ENCODE measurements around the gene NEB. TPM values are rescaled to one million over a fixed set of nuclear protein-coding genes. Genes with fewer than 3 reads are reported as not detected.
A peak's percentile ranks its signal among the peaks of the same experiment; 100 is the strongest.
"Not testable (repeated sequence)": the region's sequence is repeated elsewhere in the genome, so short reads cannot be mapped to it uniquely, and the experiment has no call there.

NEB gene
- total RNA-seq, 2 experiments from 2014 or later = 0.43 to 1.2 TPM

DNA sequence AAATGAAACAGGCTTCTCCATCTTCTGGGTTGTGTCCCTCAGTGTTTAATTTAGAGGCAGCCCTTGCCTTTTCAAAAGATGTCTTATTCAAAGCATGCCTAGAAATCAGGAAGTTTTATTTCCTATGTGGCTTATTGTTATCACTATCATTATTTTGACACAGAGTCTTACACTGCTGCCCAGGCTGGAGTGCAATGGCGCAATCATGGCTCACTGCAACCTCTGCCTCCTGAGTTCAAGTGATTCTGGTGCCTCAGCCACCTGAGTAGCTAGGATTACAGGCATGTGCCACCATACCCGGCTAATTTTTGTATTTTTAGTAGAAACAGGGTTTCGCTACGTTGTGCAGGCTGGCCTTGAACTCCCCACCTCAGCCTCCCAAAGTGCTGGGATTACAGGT is 87.8 kb downstream of the NEB start:
- H3K4me1 Mint-ChIP-seq; DNase-seq; H3K36me3 Mint-ChIP-seq; H3K27ac Mint-ChIP-seq; ATAC-seq (ENCODE audit: low read depth); H3K9me3 Mint-ChIP-seq; H3K27me3 Mint-ChIP-seq; POLR2A ChIA-PET; H3K4me3 Mint-ChIP-seq: not testable (repeated sequence)

DNA sequence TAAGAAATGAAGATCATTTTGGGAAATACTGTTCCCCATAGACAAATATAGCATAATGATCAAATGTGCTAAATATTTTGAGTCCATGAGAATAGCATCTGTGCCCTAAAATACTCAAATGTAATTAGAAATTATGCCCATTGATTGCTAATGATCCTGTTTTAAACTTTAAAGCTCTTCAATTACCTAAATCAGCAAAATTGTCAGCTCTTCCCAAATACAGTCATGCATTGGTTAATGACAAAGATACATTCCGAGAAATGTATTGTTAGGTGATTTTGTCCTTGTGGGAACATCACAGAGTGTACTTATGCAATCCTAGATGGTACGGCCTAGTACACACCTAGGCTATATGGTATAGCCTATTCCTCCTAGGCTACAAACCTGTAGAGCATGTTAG is 89.7 kb downstream of the NEB start:
- H3K36me3 Mint-ChIP-seq = peaks cover 4% of the 10 kb centered on the region
- H3K9me3 Mint-ChIP-seq = peaks cover 4% of the 10 kb centered on the region

DNA sequence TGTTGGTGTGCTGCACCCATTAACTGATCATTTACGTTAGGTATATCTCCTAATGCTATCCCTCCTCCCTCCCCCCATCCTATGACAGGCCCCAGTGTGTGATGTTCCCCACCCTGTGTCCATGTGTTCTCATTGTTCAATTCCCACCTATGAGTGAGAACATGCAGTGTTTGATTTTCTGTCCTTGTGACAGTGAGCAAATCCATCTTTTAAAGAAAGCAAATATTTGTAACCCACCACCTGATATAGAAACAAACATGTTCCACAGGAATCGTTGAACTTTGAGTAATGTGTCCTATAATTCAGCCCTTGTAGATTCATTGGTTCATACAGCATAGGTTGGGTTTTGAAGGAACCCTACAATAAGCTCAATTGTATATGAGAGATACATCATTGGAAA is 92.4 kb downstream of the NEB start:
- H3K36me3 Mint-ChIP-seq; POLR2A ChIA-PET; H3K27ac Mint-ChIP-seq; H3K4me3 Mint-ChIP-seq; ATAC-seq (ENCODE audit: low read depth); DNase-seq; H3K9me3 Mint-ChIP-seq; H3K27me3 Mint-ChIP-seq: not testable (repeated sequence)
- peaks cover 20% of the 10 kb centered on the region for H3K4me1 Mint-ChIP-seq

More for the DNA sequence above, 89.7 kb downstream of the NEB start:
- Mint-ChIP-seq H3K4me3 (no peak overlapping the region), H3K27me3 (no peaks in the 10 kb centered on the region), H3K27ac (no peak overlapping the region), H3K4me1 (no peaks in the 10 kb centered on the region)
- no peak for DNase-seq
- POLR2A ChIA-PET = no interaction called here
- no peak for ATAC-seq (ENCODE audit: low read depth)

DNA sequence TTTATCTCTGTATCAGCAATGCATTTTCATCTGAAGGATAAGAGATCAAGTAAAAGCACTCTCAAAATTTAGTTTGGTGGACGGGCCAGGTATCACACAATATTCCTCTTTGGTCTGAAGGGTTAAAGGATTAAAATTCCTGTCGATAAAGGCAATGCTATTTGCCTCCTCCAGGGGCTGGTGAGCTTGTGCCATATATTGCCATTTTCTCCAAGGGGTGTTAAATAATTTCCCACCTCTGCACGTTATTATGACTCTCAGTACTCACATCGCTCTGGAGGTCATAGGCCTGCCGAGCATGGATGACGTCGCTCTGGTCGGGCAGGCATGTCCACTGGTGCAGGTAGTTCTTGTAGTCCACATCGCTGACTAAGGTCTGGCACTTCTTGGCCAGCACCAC is 94.2 kb downstream of the NEB start:
- Mint-ChIP-seq H3K9me3 (peaks cover 3% of the 10 kb centered on the region), H3K27ac (no peak overlapping the region), H3K4me3 (no peak overlapping the region), H3K36me3 (peaks cover 5% of the 10 kb centered on the region), H3K4me1 (peaks cover 26% of the 10 kb centered on the region), H3K27me3 (no peaks in the 10 kb centered on the region)
- no peak for ATAC-seq (ENCODE audit: low read depth)
- no peak for DNase-seq
- POLR2A ChIA-PET = no interaction called here

DNA sequence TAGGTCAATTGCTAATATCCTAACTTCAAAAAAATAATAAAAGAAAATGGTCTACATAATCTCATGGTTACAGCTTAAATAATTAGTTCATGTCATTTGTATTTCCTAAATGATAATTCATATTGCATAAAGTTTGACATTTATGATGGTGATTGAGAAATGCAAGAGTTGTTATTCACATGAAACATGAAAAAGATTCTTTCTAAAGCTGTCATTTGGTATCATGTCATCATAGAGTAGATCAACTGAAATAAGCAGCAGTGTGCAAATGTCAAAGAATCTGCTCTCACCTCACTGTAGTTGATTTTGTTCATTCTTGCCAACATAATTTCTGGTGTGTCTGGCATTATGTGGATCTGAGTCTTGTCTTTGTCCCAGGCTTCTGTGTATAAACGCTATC is 95.3 kb downstream of the NEB start:
- H3K9me3 Mint-ChIP-seq = peaks cover 6% of the 10 kb centered on the region
- H3K4me1 Mint-ChIP-seq = peaks cover 26% of the 10 kb centered on the region
- POLR2A ChIA-PET = interaction anchor here (1.5 kb wide), 1 partner anchor 21 kb away, joined by 3 read pairs; no protein-coding TSS in a partner anchor
- H3K27me3 Mint-ChIP-seq = no peaks in the 10 kb centered on the region
- no peak overlapping the region for H3K4me3 Mint-ChIP-seq
- ATAC-seq (ENCODE audit: low read depth) = no peak
- H3K36me3 Mint-ChIP-seq = peaks cover 5% of the 10 kb centered on the region
- DNase-seq = no peak
- no peak overlapping the region for H3K27ac Mint-ChIP-seq

DNA sequence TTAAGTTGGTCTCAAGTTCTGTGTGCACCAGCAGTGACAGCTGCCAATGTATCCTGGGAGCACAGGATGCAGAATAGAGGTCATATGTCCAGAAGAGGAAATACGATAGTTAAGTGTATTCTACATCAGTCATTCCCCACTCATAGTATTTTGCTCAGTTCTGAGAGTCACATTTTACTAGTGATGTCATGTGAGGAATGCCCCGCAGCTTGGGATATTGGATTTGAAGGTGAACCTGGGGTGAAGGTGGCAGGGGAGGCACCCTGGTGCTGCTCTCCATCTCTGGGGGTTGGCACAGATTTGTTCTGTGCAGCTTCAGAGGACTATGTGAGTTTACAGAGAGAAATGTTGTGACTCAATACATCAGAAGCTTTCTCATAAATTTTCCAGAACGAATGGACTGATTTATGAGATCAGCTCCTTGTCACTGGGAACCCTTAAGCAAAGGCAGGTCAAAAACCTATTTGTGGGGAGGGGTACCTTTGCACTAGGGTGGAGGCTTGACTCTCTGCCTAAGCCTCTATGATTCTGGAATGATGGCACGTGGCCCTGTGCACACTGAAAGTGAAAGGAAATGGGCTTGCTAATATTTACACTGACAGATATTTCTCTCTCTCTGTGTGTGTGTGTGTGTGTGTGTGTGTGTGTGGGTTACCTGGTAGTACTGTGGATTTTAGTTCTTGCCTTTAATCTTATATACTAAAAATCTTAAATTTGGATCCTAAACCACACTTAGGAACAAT is 95.9 kb downstream of the NEB start:
- H3K4me1 Mint-ChIP-seq = peaks cover 26% of the 10 kb centered on the region

DNA sequence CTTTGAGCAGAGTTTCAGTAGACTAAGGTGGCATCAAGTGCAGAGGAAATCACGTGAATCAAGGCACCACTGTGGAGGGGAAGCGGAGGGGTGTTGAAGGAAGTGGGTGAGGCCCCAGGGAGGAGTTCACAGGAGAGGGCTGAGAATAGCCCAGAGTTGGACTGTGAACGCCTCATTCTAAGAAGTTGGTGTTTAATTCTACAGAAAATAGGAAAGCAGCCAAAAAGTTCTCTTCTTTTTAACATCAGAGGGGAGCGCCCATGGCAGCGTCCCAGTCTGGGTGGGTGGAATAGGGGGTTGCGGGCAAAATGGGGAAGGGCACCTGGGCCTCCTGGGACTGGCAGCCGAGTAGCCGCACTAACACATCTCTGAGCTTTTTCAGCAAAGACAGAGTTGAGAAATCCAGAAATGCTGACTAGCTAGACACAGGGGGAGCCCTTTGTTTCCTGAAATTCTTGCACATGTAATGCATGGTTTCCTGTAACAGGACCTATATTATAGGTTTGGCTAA is 97.0 kb downstream of the NEB start:
- H3K27me3 Mint-ChIP-seq = no peaks in the 10 kb centered on the region
- POLR2A ChIA-PET = interaction anchor here (1.0 to 1.5 kb wide), 2 partner anchors 191 to 228 kb away, joined by 3 to 5 read pairs; partner anchors contain the start of genes ARL5A and RIF1

More for the DNA sequence above, 95.9 kb downstream of the NEB start:
- DNase-seq = peak; percentile 35
- Mint-ChIP-seq H3K27ac (peak overlapping the region; percentile 94), H3K27me3 (no peaks in the 10 kb centered on the region), H3K36me3 (peaks cover 5% of the 10 kb centered on the region), H3K9me3 (peaks cover 4% of the 10 kb centered on the region), H3K4me3 (peak overlapping the region; percentile 77)
- peak; percentile 19 for ATAC-seq (ENCODE audit: low read depth)
- POLR2A ChIA-PET = interaction anchor here (0.6 to 1.5 kb wide), 3 partner anchors 16 to 229 kb away, joined by 3 read pairs; partner anchors contain the start of gene RIF1

DNA sequence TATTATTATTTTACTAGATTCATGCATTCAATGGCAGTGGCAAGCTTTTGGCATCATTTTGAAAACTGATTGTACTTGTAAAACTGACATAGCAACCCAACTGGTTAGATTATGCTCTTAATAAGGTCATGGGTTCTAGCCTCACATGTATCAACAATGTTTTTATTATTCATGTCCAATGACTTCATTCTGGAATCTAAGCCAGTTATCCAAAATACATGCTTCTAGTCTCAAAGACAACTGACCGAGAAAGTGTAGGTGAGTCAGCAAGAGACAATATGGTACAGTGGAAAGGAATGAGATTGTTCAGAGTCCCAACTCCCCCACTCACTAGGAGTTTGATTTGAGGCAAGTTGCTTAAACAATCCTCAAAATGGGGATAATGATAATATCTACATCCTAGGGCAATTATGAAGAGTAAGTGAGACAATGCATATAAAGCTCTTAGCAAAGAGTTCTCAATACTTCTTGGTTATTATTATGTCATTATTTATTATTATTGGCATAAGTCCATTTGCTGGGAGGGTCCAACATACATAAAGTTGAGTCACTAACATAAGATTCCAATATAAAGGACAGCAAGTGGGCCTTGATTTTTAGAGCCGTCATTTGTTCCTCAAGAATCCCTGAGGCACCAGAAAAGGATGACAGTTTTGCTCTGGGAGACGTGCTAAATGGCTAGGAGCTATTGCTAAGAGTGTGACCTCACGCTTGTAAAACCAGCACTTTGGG is 99.4 kb downstream of the NEB start:
- Mint-ChIP-seq H3K36me3 (peaks cover 5% of the 10 kb centered on the region), H3K27me3 (no peaks in the 10 kb centered on the region), H3K4me1 (peaks cover 26% of the 10 kb centered on the region), H3K27ac (no peak overlapping the region), H3K4me3 (no peak overlapping the region), H3K9me3 (peaks cover 4% of the 10 kb centered on the region)
- ATAC-seq (ENCODE audit: low read depth) (no peak), DNase-seq (no peak)
- POLR2A ChIA-PET = no interaction called here

More for the DNA sequence above, 97.0 kb downstream of the NEB start:
- Mint-ChIP-seq H3K4me3 (peak overlapping the region; percentile 77), H3K9me3 (peaks cover 4% of the 10 kb centered on the region), H3K4me1 (peaks cover 26% of the 10 kb centered on the region), H3K36me3 (peaks cover 5% of the 10 kb centered on the region), H3K27ac (peak overlapping the region; percentile 94)
- DNase-seq = peak; percentile 57
- peak; percentile 100 for ATAC-seq (ENCODE audit: low read depth)

DNA sequence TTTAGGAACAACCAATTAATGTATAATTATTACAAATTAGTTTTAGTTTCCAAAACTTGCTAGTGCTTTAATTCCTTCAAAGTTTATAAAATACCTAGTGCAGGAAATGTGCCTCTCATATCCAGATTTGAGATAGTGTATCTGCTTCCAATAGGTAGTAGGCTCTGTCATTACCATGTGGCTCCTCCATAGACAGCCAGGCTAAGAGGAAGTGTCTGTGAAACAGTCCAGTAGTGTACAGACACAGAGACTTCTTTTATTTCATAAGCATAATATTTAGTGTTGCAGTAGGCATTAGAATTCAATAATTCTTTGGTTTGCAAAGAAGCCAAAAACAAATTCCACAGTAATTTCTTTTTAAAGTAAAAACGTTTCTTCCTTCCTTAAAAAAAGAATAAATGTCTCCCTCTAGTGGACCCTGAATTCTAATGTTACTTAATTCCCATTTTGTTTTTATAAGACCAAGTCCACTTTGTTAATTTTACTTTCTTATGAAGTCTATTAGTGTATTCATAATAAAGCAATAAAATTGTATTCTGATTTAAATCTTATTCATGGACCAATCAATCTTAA is 101.2 kb downstream of the NEB start:
- Mint-ChIP-seq H3K4me3 (no peak overlapping the region), H3K9me3 (peaks cover 4% of the 10 kb centered on the region), H3K4me1 (peaks cover 15% of the 10 kb centered on the region), H3K27me3 (no peaks in the 10 kb centered on the region), H3K36me3 (peaks cover 3% of the 10 kb centered on the region), H3K27ac (no peak overlapping the region)
- DNase-seq = no peak
- POLR2A ChIA-PET = no interaction called here
- ATAC-seq (ENCODE audit: low read depth) = no peak

DNA sequence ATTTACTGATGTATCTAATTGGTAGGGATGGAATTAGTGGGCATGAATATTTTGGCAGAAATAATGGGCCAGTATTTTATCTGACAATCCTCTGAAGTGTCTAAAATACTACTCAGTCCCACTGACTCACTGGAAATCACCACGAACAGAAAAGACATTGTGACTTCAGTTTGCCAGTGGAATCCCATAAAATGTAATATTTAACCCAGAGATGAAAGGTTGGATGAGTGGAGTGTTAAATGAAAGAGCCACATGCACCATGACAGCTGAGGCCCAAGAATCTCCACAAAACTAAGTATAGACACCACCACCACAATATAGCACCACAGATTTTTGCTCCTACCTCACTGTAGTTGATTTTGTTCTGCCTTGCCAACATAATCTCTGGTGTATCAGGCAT is 103.9 kb downstream of the NEB start:
- no peak overlapping the region for H3K4me3 Mint-ChIP-seq
- no peaks in the 10 kb centered on the region for H3K4me1 Mint-ChIP-seq
- no peak for DNase-seq
- H3K36me3 Mint-ChIP-seq = no peaks in the 10 kb centered on the region
- no peak overlapping the region for H3K27ac Mint-ChIP-seq
- no peaks in the 10 kb centered on the region for H3K27me3 Mint-ChIP-seq
- ATAC-seq (ENCODE audit: low read depth) = no peak
- POLR2A ChIA-PET = no interaction called here
- peaks cover 3% of the 10 kb centered on the region for H3K9me3 Mint-ChIP-seq

DNA sequence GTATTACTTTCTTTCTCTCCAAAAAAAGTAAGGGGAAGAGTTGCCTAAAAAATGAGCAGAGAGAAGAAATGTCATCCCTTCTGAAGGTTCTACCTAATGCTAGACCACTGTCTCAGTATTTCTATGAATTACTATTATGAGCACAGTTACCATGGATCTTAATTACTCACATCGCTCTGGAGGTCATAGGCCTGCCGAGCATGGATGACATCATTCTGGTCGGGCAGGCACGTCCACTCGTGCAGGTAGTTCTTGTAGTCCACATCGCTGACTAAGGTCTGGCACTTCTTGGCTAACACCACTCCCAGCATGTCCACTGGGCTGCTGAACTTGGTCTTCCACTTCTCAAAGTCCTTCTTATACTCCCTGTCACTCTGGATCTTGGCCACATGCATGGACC is 106.9 kb downstream of the NEB start:
- Mint-ChIP-seq H3K9me3 (no peaks in the 10 kb centered on the region), H3K4me1 (no peaks in the 10 kb centered on the region), H3K4me3 (no peak overlapping the region), H3K36me3 (no peaks in the 10 kb centered on the region), H3K27ac (no peak overlapping the region), H3K27me3 (no peaks in the 10 kb centered on the region)
- no peak for DNase-seq
- no peak for ATAC-seq (ENCODE audit: low read depth)
- POLR2A ChIA-PET = no interaction called here

DNA sequence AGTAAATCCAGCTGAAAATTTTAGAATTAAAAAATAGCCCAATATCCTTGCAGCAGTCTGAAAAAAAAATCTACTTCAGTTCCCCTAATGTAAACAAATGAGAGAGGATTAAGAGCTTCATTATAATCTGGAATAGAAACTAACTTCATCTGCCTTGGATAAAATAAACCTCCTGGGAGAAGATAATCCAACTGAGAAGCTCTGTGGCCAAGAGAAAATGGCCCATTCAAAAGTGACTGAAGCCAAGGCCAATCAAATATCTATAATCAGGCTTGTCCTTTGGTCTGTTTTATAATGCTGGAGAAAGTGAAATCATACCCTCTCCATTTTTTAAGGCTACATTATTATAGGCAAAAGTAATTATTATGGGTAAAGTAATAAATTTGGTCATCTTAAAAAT is 110.0 kb downstream of the NEB start:
- DNase-seq (no peak), ATAC-seq (ENCODE audit: low read depth) (no peak)
- Mint-ChIP-seq H3K4me1 (no peaks in the 10 kb centered on the region), H3K4me3 (no peak overlapping the region), H3K9me3 (no peaks in the 10 kb centered on the region), H3K27ac (no peak overlapping the region), H3K27me3 (no peaks in the 10 kb centered on the region), H3K36me3 (no peaks in the 10 kb centered on the region)
- POLR2A ChIA-PET = no interaction called here

DNA sequence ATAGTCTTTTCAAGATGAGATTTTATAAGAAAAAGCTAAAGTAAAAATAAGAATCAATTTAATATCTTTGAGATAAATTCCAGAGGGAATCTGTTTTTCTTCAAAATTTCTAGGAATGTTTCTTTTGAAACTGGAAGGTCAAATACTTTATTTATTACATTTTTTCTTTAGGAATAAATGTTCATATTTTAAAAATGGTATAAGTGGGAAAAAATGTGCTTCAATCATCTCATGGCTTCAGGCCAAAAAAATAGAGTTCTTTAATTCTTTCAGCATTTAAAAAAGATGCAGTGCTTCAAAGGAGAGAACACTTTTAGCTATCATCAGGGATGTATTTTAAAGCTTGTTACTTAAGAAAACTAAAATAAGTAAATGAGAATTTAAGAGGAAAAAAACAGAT is 110.6 kb downstream of the NEB start:
- Mint-ChIP-seq H3K27me3 (no peaks in the 10 kb centered on the region), H3K27ac (no peak overlapping the region), H3K36me3 (no peaks in the 10 kb centered on the region), H3K4me1 (no peaks in the 10 kb centered on the region), H3K4me3 (no peak overlapping the region), H3K9me3 (no peaks in the 10 kb centered on the region)
- POLR2A ChIA-PET = no interaction called here
- no peak for ATAC-seq (ENCODE audit: low read depth)
- DNase-seq = no peak

Data from activated naive CD8-positive, alpha-beta T cell treated with anti-CD3 and anti-CD28 coated beads, Interleukin-2, amount 10 ng/mL, durations not matched to agents 7 days and 5 days (primary cell).